Stimulated activated CD4-positive, alpha-beta T cell treated with anti-CD3 and anti-CD28 coated beads, Interleukin-15, amount 100 ng/mL, for 1 hour (primary cell): ENCODE data around the gene CKLF.
"Not testable (repeated sequence)": the region's sequence is repeated elsewhere in the genome, so short reads cannot be mapped to it uniquely, and the experiment has no call there.

Experiments used
- DNase-seq, 2 donors: peaks; one replicate each; pipeline ENCODE4 v3.0.0-alpha.2; 2020; ENCODE audit warnings: low read depth in 1 of 2, low spot score in 1 of 2

CKLF gene

DNA sequence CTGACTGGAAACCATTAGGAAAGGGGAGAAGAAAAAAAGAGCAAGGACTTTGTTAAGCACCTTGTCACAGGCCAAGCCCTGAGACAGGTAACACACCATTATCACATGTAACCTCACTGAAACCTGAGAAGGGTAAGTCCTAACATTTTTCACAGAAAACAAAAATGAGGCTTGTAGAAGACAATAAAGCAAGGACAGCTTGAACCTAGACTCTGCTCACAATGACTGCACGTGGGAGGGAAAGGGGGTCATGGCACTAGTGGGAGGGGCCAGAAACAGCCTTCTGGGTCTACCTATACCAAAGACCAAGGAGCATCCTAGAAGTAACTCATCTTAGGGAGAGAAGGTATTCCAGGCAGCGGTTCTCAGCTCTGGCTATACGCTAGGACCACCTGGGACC, 10.0 kb upstream of the CKLF start:
- DNase-seq = no peak

DNA sequence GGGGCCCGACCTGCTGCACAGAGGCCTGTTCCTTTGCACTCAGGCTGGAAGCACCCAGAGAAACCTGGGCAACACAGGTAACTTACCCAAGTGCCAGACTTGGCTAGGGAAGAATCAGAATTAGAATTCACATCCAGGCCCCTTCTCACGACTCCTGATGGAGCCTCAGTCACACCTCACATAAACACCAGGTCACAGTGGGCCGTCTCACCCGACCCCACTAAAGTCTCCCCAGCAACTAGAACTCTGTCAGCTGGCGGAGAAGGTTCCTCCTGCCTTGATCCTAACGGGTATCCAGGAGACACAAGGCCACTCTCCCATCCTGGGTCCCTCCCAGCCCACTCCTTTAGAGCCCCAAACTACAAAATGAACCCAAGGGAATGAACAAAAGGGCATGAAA, 8.8 kb upstream of the CKLF start:
- no peak for DNase-seq

GRCh38 chr16:66544016-66544757, 8.2 kb upstream of the CKLF start:
- DNase-seq = no peak

GRCh38 chr16:66547101-66547989, 5.0 kb upstream of the CKLF start:
- no peak for DNase-seq

DNA sequence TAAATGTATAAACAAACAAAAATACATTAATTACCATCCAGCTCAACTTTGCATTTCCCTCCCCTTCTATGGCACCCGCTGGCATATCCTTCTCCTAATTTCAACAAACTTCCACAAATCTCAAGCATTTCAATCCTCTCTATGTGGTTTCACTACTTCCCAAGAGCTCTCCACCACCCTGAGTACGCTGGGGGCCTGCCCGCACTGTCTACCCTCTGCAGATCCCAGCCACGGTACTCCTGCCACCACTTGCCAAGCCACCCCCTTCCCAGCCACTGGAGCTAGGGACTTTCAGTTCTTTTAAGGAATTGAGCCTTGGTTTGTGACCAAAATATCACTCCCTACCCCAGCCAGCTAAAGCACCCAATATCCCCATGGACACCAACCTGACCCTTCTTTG, 4.3 kb upstream of the CKLF start:
- DNase-seq = no peak

DNA sequence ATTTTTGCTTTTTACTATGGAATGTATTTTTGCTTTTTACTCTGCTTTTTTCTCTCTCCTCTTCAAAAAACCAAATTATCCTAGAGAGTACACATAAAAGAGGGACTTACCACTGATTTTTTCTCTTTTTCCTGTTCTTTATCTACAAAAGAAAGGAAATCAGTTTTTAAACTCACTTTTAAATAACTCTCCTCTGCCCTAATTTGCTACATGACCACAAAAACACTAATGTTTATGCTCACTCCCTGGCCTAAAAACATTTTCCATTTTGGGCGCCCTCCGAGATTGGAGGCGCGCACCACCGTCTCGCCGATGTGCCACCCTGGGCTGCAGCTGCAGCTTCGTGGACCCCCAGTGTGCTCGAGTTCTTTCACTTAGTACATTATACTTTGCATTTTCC, 3.5 kb upstream of the CKLF start:
- no peak for DNase-seq

- DNase-seq = peak; percentile 19 to 57
Measured at GRCh38 chr16:66549284-66550131, 2.9 kb upstream of the CKLF start, which contains the start of gene TK2. TK2 (minus strand) TSS chr16:66550122; CDS start chr16:66550061, 61 bp downstream.

- DNase-seq = peak; percentile 21 to 35
Measured at GRCh38 chr16:66551348-66551759, 1.0 kb upstream of the CKLF start.

GRCh38 chr16:66551788-66552285, 539 bp upstream of the CKLF start:
- no peak for DNase-seq

- no peak for DNase-seq
Measured at GRCh38 chr16:66553223-66553622, 847 bp downstream of the CKLF start.

GRCh38 chr16:66554021-66554420, 1.6 kb downstream of the CKLF start:
- no peak for DNase-seq

DNA sequence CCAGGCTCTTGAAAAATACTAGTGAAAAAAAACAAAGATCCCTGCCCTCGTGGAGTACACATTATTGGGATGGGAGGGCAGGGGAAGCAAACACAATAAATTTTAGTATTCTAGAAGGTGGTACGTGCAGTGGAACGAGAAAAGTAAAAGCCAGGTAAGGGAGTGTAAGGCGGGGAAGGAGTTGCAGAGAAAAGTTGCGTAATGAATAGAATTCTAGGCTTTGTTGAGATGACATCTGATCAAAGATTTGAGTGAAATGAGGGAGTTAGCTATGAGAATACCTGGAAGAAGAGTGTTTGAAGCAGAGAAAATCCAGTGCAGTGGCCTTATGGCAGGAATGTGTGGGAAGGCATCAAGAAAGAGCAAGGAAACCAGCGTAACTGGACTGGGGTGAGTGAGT, 2.1 kb downstream of the CKLF start:
- DNase-seq = no peak

GRCh38 chr16:66560107-66560506, 7.7 kb downstream of the CKLF start:
- DNase-seq = no peak

DNA sequence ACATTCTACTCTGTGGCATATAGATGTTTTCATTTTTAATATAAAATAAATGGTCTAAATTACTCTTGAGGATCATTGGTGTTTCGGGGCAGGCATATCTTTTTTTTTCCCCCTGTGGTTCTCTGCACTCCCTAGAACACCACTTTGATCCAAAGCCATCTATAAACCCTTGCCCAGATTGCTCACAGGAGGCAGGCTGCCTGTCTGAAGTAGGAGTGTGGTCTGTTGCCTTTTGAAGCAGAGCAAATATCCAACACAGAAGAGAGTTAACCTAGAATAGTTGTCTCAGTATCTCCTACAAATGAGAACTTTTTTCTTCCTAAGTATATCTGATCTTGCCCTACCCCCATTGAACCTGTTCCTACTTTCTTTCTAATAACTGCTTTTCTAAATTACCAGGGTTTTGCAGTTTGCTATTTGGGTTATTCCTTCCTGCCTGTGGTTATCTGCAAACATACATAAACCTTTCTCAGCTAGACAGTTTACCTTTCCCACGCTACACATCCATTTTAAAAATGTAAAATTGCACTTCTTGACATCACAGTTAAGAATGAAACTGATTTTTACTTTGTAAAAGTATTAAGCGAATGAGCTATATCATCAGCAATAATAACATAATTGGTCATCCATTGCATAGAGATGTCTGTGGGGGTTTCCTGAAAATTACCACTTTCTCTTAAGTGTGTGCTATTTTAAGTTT, 9.2 kb downstream of the CKLF start:
- no peak for DNase-seq

DNA sequence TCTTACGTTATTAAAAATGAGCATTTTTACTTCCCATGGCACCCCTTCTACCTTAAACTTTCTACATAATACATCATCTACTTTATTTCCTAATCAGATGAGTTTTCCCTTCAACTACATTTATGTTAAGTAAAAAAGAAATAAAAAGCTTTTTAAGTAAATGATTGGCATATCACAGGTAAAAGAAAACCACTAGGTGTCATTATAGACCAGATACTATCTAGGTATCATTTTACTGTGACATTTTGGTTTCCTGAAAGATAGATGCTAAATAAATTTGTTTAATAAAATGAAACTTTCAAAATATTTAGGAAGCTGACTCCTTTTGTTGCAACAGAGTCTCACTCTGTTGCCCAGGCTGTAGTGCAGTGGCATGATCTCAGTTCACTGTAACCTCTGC, 10.0 kb downstream of the CKLF start:
- no peak for DNase-seq

GRCh38 chr16:66562986-66563385, 10.6 kb downstream of the CKLF start:
- DNase-seq = no peak

DNA sequence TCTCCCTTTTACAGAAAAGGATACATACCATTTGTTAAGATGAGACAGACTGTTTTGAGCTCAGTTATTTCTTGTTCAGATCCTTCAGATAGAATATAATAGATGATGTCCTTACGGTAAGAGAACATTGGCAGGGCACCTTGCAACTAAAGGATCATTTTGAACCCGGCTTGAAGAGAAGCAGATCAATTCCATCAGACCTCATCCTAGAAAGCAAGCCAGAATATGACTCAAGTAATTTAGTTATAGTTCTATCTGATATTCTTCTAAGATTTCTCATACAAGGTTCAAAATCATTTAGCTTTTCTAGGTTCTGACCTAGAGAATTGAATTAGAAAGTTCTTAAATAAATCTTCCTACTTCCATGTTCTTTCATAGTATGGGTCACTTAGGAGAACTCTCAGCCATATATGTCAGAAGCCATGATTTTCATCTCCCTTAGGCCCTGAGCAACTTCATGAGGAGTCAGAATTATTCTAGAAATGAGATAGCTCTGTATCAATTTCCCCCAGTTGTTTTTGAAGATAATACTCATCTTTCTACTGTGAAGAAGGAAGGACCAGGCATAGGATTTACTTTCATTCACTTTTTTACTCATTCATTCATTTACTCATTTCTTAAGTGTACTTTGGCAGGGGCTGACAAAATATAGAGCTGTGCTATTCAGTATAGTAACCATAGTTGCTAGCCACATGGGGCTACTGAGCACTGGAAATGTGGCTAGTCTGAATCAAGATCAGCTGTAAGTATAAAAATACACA, 11.4 kb downstream of the CKLF start:
- DNase-seq = no peak

DNA sequence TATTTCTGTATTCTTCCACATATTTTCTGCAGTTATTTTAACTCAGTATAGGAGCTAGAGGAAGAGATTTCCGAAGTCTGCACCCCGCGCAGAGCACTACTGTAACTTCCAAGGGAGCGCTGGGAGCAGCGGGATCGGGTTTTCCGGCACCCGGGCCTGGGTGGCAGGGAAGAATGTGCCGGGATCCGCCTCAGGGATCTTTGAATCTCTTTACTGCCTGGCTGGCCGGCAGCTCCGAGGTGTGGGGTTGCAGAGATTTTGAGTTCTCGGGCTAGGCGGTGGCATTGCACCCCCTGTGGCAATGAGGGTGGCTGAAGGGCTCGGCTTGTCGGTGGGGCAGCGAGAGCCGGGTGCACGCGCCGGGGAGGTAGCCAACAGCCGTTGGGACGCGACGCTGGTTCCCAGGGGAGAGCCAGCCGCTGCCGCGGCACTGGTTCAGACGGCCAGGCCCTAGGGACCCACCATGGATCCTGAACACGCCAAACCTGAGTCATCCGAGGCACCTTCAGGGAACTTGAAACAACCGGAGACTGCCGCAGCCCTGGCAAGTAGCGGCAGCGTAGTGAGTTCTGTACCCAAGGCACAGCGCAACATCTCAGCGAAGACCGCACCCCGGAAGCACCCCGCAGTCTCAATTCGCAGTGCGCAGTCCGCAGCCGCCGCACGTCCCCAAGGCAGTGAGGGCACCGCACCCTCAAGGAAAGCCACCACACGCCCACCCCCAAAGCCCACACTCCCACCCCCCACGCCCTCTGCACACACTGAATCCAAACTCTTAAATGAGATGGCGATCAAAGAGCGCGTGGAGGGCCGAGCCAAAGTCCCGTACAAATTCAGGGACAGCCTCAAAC, 13.9 kb downstream of the CKLF start, which contains the start of gene CMTM1:
TSS of gene CMTM1 (plus strand) at position 389 of the 851 bp plus-strand sequence. CDS start at position 464, 75 bp downstream.
- no peak for DNase-seq

DNA sequence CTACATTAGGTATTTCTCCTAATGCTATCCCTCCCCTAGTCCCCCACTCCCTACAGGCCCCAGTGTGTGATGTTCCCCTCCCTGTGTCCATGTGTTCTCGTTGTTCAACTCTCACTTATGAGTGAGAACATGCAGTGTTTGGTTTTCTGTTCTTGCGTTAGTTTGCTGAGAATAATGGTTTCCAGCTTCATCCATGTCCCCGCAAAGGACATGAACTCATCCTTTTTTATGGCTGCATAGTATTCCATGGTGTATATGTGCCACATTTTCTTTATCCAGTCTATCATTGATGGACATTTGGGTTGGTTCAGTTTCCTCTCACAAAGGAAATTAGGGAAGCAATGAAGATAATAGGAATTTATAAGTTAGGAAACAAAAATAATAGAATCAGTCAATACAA, 14.9 kb downstream of the CKLF start:
- not testable (repeated sequence) for DNase-seq
